HepG2 (cell line): Measurements from ENCODE around the gene ZNF446. TPM values are rescaled to one million over a fixed set of nuclear protein-coding genes. Genes with fewer than 3 reads are reported as not detected.

Experiments
- ARNT2 ChIP-seq: sonication (generic); formaldehyde crosslinking; IDR thresholded peaks from 2 replicates; pipeline ENCODE4 v1.8.0; 2022; ENCODE audit warnings: mild to moderate bottlenecking, low read depth, missing genetic modification reagents, moderate library complexity
- DNMT1 ChIP-seq: sonication (generic); formaldehyde crosslinking; IDR thresholded peaks from 2 replicates; pipeline ENCODE4 v1.5.1; 2020; ENCODE audit warnings: mild to moderate bottlenecking, missing genetic modification reagents
- DPF2 ChIP-seq: sonication (generic); formaldehyde crosslinking; IDR thresholded peaks from 2 replicates; pipeline ENCODE4 v1.4.0; 2020; ENCODE audit warnings: mild to moderate bottlenecking, low read depth, missing genetic modification reagents, borderline replicate concordance
- HMG20A ChIP-seq: IDR thresholded peaks from 2 replicates; pipeline ENCODE4 v1.6.1; 2016; ENCODE audit warnings: borderline replicate concordance
- MED13 ChIP-seq: sonication (generic); formaldehyde crosslinking; IDR thresholded peaks from 2 replicates; pipeline ENCODE4 v1.5.0; 2020; ENCODE audit warnings: missing genetic modification reagents
- MTERF4 ChIP-seq: sonication (generic); formaldehyde crosslinking; IDR thresholded peaks from 2 replicates; pipeline ENCODE4 v1.8.0; 2023; ENCODE audit warnings: mild to moderate bottlenecking, missing genetic modification reagents
- NR1H2 ChIP-seq: sonication (generic); formaldehyde crosslinking; IDR thresholded peaks from 2 replicates; pipeline ENCODE4 v1.8.1; 2022; ENCODE audit warnings: low read depth, missing genetic modification reagents, borderline replicate concordance
- PPARG ChIP-seq: conservative IDR thresholded peaks from 2 replicates; pipeline ENCODE4 v1.6.1; 2016; ENCODE audit warnings: missing biosample characterization, missing genetic modification reagents
- RFXANK ChIP-seq: IDR thresholded peaks from 2 replicates; pipeline ENCODE4 v1.6.1; 2016
- SOX5 ChIP-seq: IDR thresholded peaks from 2 replicates; pipeline ENCODE4 v1.6.1; 2016; ENCODE audit warnings: borderline replicate concordance
- TFE3 ChIP-seq: IDR thresholded peaks from 2 replicates; pipeline ENCODE4 v1.6.1; 2016
- YEATS2 ChIP-seq: sonication (generic); formaldehyde crosslinking; IDR thresholded peaks from 2 replicates; pipeline ENCODE4 v1.4.0; 2020; ENCODE audit warnings: missing genetic modification reagents, borderline replicate concordance
- ZNF292 ChIP-seq: sonication (generic); formaldehyde crosslinking; IDR thresholded peaks from 2 replicates; pipeline ENCODE4 v1.8.1; 2022; ENCODE audit warnings: mild to moderate bottlenecking, low read depth, missing genetic modification reagents, borderline replicate concordance
- ZNF563 ChIP-seq: sonication (generic); formaldehyde crosslinking; IDR thresholded peaks from 2 replicates; pipeline ENCODE4 v1.8.0; 2022; ENCODE audit warnings: mild to moderate bottlenecking, moderate library complexity, missing genetic modification reagents
- ZNF672 ChIP-seq: sonication (generic); formaldehyde crosslinking; IDR thresholded peaks from 2 replicates; pipeline ENCODE4 v1.8.1; 2022; ENCODE audit warnings: missing genetic modification reagents
- ZNF773 ChIP-seq: sonication (generic); formaldehyde crosslinking; IDR thresholded peaks from 2 replicates; pipeline ENCODE4 v1.4.0; 2020; ENCODE audit warnings: missing genetic modification reagents, borderline replicate concordance
- ZNF878 ChIP-seq: sonication (generic); formaldehyde crosslinking; IDR thresholded peaks from 2 replicates; pipeline ENCODE4 v1.8.1; 2023; ENCODE audit warnings: mild to moderate bottlenecking, missing genetic modification reagents, moderate library complexity
- polyA plus RNA-seq, 8 experiments: library from polyadenylated mRNA; depleted of rRNA in 3 of 8; stranded (reverse) in 7 of 8; unstranded in 1 of 8; fragments of >200 nt; fragmentation: Illumina TruSeq in 4 of 8; extraction: Trizol in 4 of 8; gene quantifications; 2 replicates each; pipeline versions ENCODE4 v1.2.1 to v1.2.3, GENCODE V29; 2011 to 2016; ENCODE audit warnings: low read depth in 4 of 8, missing spikeins in 1 of 8, mixed read lengths in 1 of 8; ENCODE audit not compliant: insufficient read depth in 1 of 8
- total RNA-seq, 5 experiments: library from RNA; depleted of rRNA; stranded (reverse); fragments of >200 nt; fragmentation: Illumina TruSeq; extraction: Trizol; gene quantifications; 2 replicates each; pipeline ENCODE4 v1.2.3, GENCODE V29; 2016; ENCODE audit warnings: low read depth in 1 of 5
- TF ChIP-seq, protein P1 (sequence below): sonication (generic); formaldehyde crosslinking; IDR thresholded peaks from 2 replicates; pipeline ENCODE4 v1.5.1; 2020; ENCODE audit warnings: mild to moderate bottlenecking, missing genetic modification reagents
- TF ChIP-seq, protein P2 (sequence below): sonication (generic); formaldehyde crosslinking; IDR thresholded peaks from 2 replicates; pipeline ENCODE4 v1.5.0; 2020; ENCODE audit warnings: missing genetic modification reagents, mild to moderate bottlenecking, borderline replicate concordance
- TF ChIP-seq, protein P3 (sequence below): sonication (generic); formaldehyde crosslinking; IDR thresholded peaks from 2 replicates; pipeline ENCODE4 v1.4.0; 2020; ENCODE audit warnings: missing genetic modification reagents, borderline replicate concordance

Gene ZNF446
- total and polyA plus RNA-seq, 2 of the 13 experiments (the other 11 are each of a cell fraction or from before 2014, with no cell fraction given), result 3.0 to 3.6 TPM

GRCh38 chr19:58519355-58520256 lies 43.5 kb downstream of the ZNF446 start, which contains the start of gene ZBTB45 (continued):
- TF ChIP-seq, protein P1, sequence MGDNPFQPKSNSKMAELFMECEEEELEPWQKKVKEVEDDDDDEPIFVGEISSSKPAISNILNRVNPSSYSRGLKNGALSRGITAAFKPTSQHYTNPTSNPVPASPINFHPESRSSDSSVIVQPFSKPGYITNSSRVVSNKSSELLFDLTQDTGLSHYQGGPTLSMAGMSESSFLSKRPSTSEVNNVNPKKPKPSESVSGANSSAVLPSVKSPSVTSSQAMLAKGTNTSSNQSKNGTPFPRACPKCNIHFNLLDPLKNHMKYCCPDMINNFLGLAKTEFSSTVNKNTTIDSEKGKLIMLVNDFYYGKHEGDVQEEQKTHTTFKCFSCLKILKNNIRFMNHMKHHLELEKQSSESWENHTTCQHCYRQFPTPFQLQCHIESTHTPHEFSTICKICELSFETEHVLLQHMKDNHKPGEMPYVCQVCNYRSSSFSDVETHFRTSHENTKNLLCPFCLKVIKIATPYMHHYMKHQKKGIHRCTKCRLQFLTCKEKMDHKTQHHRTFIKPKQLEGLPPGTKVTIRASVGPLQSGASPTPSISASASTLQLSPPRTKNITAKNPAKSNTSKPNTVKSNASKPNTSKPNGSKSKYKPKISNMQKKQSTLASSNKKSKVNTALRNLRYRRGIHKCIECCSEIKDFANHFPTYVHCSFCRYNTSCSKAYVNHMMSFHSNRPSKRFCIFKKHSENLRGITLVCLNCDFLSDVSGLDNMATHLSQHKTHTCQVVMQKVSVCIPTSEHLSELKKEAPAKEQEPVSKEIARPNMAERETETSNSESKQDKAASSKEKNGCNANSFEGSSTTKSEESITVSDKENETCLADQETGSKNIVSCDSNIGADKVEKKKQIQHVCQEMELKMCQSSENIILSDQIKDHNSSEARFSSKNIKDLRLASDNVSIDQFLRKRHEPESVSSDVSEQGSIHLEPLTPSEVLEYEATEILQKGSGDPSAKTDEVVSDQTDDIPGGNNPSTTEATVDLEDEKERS (CRISPR knock-in tag), result peak; percentile 92; the same call in 1 of the 2 replicates
- peak; percentile 87; the same call in 1 of the 2 replicates for TF ChIP-seq DNMT1 (CRISPR knock-in tag)
- peak; percentile 83 for TF ChIP-seq RFXANK
- peak; percentile 7 for TF ChIP-seq MED13 (CRISPR knock-in tag)
- peak; percentile 55; the same call in 1 of the 2 replicates for TF ChIP-seq SOX5 (CRISPR knock-in tag)
- no peak for TF ChIP-seq ZNF292
- TF ChIP-seq, protein P2, sequence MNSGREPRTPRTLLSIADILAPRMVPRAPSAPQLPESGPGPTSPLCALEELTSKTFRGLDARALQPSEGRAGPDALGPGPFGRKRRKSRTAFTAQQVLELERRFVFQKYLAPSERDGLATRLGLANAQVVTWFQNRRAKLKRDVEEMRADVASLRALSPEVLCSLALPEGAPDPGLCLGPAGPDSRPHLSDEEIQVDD (CRISPR knock-in tag), result peak; percentile 50; the same call in 1 of the 2 replicates
- TF ChIP-seq, protein P3, sequence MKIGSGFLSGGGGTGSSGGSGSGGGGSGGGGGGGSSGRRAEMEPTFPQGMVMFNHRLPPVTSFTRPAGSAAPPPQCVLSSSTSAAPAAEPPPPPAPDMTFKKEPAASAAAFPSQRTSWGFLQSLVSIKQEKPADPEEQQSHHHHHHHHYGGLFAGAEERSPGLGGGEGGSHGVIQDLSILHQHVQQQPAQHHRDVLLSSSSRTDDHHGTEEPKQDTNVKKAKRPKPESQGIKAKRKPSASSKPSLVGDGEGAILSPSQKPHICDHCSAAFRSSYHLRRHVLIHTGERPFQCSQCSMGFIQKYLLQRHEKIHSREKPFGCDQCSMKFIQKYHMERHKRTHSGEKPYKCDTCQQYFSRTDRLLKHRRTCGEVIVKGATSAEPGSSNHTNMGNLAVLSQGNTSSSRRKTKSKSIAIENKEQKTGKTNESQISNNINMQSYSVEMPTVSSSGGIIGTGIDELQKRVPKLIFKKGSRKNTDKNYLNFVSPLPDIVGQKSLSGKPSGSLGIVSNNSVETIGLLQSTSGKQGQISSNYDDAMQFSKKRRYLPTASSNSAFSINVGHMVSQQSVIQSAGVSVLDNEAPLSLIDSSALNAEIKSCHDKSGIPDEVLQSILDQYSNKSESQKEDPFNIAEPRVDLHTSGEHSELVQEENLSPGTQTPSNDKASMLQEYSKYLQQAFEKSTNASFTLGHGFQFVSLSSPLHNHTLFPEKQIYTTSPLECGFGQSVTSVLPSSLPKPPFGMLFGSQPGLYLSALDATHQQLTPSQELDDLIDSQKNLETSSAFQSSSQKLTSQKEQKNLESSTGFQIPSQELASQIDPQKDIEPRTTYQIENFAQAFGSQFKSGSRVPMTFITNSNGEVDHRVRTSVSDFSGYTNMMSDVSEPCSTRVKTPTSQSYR (CRISPR knock-in tag), result peak; percentile 57; the same call in 1 of the 2 replicates
- peak; percentile 67; the same call in 1 of the 2 replicates for TF ChIP-seq TFE3 (CRISPR knock-in tag)
- peak; percentile 85; the same call in 1 of the 2 replicates for TF ChIP-seq ZNF563 (CRISPR knock-in tag)
- TF ChIP-seq ZNF773 (CRISPR knock-in tag), result peak; percentile 71; the same call in 1 of the 2 replicates
- TF ChIP-seq ARNT2 (CRISPR knock-in tag), result peak; percentile 96
- TF ChIP-seq PPARG (CRISPR knock-in tag), result peak; percentile 78
- peak; percentile 98 for TF ChIP-seq YEATS2
- TF ChIP-seq MTERF4 (CRISPR knock-in tag), result no peak
- TF ChIP-seq ZNF672 (CRISPR knock-in tag), result peak; percentile 100
- no peak for TF ChIP-seq DPF2 (CRISPR knock-in tag)
- TF ChIP-seq NR1H2 (CRISPR knock-in tag), result no peak
- TF ChIP-seq ZNF878 (CRISPR knock-in tag), result peak; percentile 65; the same call in 1 of the 2 replicates
- TF ChIP-seq HMG20A, result peak; percentile 39; the same call in 1 of the 2 replicates
